Hepatic stellate cell (primary cell): ENCODE measurements around the gene CBFA2T3.
"Not testable (repeated sequence)": the region's sequence is repeated elsewhere in the genome, so short reads cannot be mapped to it uniquely, and the experiment has no call there.

Experiments
- DNase-seq: peaks from one replicate; pipeline ENCODE4 v3.0.0; 2011; ENCODE audit warnings: low spot score

CBFA2T3 gene

DNA sequence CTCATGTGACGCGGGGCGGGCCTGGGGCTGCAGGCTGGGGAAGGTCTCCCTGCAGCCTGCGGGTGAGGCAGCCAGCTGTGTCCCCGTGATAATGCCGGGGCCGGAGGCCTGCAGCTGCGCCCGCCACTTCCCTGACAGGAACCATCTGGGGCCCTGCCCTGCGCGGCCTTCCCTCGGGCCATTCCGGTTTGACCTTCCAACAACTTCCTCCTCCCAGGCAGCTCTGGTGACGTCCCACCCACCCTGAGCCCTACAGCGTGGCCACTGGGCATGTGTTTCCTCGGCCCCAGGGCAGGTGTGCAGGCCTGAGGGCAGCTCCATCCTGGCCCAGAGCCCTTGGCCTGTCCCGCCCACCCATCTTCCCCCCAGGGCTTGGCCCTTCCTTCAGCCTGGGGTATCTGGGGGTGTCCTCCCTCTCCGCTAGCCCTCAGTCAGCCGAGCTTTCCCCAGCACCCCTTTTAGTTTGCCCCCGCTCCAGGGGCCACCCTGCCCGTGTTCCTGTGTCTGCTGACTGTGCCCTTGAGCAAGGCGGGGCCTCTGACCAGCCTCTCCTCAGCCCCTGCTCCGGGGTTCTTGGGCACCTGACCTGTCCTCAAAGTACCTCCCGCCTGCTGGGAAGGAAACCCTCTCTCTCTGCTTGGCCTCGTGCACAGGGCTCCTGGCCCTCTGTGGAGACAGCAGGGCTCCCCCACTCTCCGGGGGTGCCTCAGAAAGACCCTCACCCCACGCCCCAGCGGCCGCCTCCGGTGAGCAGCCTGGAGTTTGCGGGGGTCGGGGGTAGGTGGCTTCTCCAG is at the start of gene CBFA2T3:
TSS of gene CBFA2T3 (minus strand) at position 190 of the 794 bp plus-strand sequence. CDS start 400 bp downstream, outside the sequence.
- DNase-seq, result no peak

DNA sequence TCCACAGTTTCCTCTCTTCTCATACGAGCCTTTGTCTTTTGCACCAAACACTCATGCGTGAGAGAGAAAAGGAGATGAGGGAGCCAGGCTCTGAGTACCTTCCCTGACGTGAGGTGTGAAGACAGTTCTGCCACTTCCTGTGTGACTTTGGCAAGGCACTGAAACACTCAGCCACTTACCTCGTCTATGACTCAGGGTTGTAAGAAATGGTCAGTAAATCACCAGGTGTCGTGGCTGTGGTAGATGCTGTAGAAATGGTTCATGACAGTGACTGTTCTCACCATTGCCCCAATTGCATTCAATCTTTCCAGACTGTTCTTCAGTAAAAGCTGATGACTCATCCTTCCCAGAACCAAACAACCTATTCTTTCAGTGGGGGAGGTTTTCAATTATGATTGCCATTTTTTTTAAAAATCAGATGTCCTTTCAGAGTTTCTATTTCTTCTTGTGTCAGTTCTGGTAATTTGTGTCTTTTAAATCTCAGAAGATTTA is 49.2 kb upstream of the CBFA2T3 start:
- no peak for DNase-seq

DNA sequence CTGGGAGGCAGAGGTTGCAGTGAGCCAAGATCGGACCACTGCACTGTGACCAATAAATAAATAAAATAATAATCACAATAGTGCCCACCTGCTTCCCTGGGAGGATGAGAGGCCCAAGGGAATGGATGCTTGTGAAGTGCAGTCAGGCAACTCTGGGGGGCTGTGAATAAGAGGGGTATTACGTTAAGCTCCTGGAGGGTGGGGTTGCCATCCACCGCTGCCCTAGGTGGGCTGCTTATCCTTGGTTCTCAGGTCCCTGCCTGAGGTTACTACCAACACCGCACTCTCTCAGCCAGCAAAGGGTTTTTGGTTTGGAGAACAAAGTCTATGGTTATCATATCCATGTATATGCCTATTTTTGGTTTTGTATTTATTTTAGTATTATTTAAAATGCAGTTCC is 48.6 kb upstream of the CBFA2T3 start:
- DNase-seq, result no peak

GRCh38 chr16:89024546-89025060 is 47.6 kb upstream of the CBFA2T3 start:
- no peak for DNase-seq

- DNase-seq, result no peak
These were observed 46.9 kb upstream of the CBFA2T3 start for GRCh38 chr16:89023621-89024511.

DNA sequence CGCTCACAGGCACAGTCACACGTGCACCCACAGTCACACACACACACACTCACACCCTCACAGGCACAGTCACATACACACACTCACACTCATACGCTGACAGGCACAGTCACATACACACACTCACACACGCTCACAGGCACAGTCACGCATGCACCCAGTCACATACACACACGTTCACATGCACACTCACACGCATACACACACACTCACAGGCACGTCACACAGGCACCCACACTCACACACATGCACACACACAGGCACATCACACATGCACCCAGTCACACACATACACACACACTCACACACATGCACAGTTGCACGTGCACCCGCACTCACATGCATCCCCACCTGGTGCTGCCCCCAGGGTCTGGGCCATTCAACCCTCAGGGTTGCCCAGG is 46.1 kb upstream of the CBFA2T3 start:
- no peak for DNase-seq

GRCh38 chr16:89022051-89022836 is 45.2 kb upstream of the CBFA2T3 start:
- no peak for DNase-seq

- no peak for DNase-seq
These were observed 44.1 kb upstream of the CBFA2T3 start for GRCh38 chr16:89020925-89021595.

DNA sequence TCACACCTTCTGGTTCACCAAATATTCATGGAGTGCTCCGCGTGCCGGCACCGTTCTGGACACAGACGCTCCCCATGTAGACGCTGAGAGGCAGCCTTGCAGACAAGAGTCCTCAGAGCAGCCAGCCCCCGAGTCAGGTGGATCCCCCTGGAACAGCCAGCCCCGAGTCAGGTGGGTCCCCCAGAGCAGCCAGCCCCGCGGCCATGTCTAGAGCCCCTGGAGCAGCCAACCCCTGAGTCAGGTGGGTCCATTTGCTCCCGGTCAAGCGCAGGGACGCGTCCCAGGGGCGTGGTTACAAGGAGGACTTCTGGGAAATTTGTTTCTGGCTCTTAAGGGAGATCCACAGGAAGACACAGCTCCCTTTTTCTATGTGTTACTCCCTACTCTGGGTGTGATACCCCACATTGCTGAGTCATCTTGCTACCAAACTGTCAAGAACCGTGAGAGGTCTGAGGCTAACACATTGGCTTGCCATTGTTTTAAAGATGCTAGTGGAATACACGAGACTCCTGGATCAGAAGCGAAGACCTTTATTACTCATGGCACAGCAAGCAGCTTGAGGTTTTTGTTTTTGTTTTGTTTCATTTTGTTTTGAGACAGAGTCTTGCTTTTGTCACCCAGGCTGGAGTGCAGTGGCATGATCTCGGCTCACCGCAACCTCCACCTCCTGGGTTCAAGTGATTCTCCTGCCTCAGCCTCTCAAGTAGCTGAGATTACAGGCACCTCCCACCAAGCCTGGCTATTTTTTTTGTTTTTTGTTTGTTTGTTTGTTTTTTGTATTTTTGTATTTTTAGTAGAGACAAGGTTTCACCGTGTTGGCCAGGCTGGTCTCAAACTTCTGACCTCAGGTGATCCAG is 43.3 kb upstream of the CBFA2T3 start:
- no peak for DNase-seq

- DNase-seq, result no peak
These were observed 42.5 kb upstream of the CBFA2T3 start for GRCh38 chr16:89019511-89019910.

- no peak for DNase-seq
These were observed 41.5 kb upstream of the CBFA2T3 start for GRCh38 chr16:89018282-89019158.

DNA sequence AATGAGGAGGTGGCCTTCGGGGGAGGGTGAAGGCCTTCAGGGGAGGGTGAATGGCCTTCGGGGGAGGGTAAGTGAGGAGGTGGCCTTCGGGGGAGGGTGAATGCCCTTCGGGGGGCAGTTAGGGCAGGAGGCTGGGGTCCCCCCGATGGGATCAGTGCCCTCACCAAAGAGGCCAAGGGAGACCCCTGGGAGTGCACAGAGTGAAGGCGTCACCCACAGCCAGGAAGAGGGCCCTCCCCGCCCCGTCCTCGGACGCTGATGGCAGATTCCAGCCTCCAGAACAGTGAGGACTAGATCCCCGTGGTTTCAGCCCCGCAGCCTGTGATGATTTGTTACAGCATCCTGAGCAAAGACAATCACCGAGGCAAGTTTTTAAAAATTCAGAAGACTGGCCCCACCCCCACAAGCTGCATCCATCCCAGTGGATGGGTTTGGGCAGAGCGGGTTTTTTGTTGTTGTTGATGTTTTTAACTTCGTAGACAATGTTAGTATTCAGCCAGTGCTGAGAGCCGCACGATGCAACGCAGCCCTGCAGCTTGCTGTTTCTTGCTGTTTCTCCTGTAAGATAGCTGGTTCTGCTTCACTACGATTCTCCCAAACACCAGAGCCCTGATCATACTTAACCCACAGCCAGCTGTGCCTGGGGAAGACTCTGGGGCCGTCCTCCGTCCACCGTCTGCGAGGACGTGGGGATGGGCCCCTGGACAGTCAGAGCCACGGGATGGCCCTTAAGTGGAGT is 40.7 kb upstream of the CBFA2T3 start:
- DNase-seq, result no peak

DNA sequence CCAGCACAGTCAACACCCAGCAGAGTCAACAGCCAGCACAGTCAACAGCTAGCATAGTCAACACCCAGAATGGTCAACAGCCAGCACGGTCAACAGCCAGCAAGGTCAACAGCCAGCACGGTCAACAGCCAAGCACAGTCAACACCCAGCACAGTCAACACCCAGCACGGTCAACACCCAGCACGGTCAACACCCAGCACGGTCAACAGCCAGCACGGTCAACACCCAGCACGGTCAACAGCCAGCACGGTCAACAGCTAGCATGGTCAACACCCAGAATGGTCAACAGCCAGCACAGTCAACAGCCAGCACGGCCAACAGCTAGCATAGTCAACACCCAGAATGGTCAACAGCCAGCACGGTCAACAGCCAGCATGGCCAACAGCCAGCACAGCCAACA is 39.6 kb upstream of the CBFA2T3 start:
- DNase-seq, result not testable (repeated sequence)

- DNase-seq, result no peak
These were observed 38.4 kb upstream of the CBFA2T3 start for GRCh38 chr16:89015271-89015859.

- DNase-seq, result no peak
These were observed 37.6 kb upstream of the CBFA2T3 start for GRCh38 chr16:89014403-89015230.

DNA sequence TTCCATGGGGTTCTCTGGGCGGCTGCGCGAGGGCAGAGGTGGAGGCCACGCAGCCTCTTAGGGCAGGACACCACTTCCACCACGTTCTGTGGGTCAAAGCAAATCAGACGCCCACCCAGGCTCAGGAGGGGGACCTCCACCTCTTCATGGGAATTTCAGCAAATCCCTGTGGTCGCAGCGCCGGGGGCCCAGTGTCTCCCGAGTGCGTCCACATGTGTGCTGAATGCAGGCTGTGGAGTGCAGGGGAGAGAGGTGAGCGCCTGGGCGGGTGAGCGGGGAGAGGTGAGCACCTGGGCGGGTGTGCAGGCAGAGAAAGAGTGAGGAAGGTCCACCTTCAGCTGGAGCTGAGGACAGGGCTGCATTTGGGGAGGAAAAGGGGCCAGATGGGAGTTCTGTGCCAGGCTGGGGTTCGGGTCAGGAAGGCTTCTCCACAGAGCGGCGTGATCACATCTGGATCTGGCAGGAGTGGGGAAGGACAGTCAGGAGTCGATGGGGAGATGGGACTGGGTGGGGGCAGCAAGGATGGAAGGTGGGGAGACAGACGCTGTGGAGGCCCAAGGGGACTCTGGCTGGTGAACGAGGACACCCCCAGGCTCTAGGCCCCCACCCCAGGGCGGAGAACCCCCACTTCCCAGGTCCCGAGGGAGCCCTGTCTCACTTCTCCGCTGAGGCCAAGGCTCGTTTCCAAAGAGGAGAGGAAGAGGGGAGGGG is 36.8 kb upstream of the CBFA2T3 start:
- DNase-seq, result no peak

- DNase-seq, result no peak
These were observed 36.1 kb upstream of the CBFA2T3 start for GRCh38 chr16:89013111-89013510.
